Small intestine (tissue), 7 donors: ENCODE data around the gene TTC21B. TPM values are rescaled to one million over a fixed set of nuclear protein-coding genes. Genes with fewer than 3 reads are reported as not detected.

Source experiments
- DNase-seq, 2 donors: peaks; one replicate each; pipeline versions ENCODE4 v3.0.0 to v3.0.0-alpha.2; 2013
- FAIRE-seq: peaks from 2 replicates; lab custom pipeline; 2012; peaks lifted over from hg19 to GRCh38; lab: Jason Lieb, UNC
- H3K27ac ChIP-seq, 3 donors: one replicate each; pipeline ENCODE4 v1.5.1; 2013; ENCODE audit warnings: low read length in 2 of 3, mild to moderate bottlenecking in 2 of 3, control low read depth in 1 of 3, inconsistent platforms in 1 of 3, low read depth in 1 of 3, moderate library complexity in 1 of 3
- H3K27me3 ChIP-seq, 3 donors: one replicate each; pipeline ENCODE4 v1.6.1; 2013; ENCODE audit warnings: low read length in 3 of 3, inconsistent platforms in 1 of 3; ENCODE audit not compliant: control insufficient read depth in 3 of 3, insufficient read depth in 3 of 3
- H3K36me3 ChIP-seq, 3 donors: one replicate each; pipeline ENCODE4 v1.6.1; 2013; ENCODE audit warnings: low read length in 3 of 3, inconsistent platforms in 1 of 3, low read depth in 1 of 3, mild to moderate bottlenecking in 1 of 3, moderate library complexity in 1 of 3; ENCODE audit not compliant: control insufficient read depth in 3 of 3, insufficient read depth in 2 of 3
- H3K4me1 ChIP-seq, 3 donors: one replicate each; pipeline ENCODE4 v1.6.1; 2013; ENCODE audit warnings: low read length in 2 of 3, inconsistent platforms in 1 of 3, low read depth in 1 of 3, mild to moderate bottlenecking in 1 of 3, moderate library complexity in 1 of 3; ENCODE audit not compliant: control insufficient read depth in 3 of 3, insufficient read depth in 2 of 3
- H3K4me3 ChIP-seq, 3 donors: one replicate each; pipeline ENCODE4 v1.5.1; 2013; ENCODE audit warnings: low read length in 3 of 3, control low read depth in 1 of 3, inconsistent platforms in 1 of 3, low read depth in 1 of 3, mild to moderate bottlenecking in 1 of 3, moderate library complexity in 1 of 3
- H3K9me3 ChIP-seq, 2 donors: one replicate each; pipeline ENCODE4 v1.6.1; 2013; ENCODE audit warnings: low read depth in 1 of 2, low read length in 1 of 2; ENCODE audit not compliant: control insufficient read depth in 2 of 2, insufficient read depth in 1 of 2
- WGBS, 3 donors: extraction: QIAGEN DNeasy Blood & Tissue Kit; methylation state at CpG; one replicate each; pipeline ENCODE4 v1.1.7; 2013; 5-methylcytosine and 5-hydroxymethylcytosine counted together
- polyA plus RNA-seq, 4 donors: library from polyadenylated mRNA; stranded (reverse) in 3 of 4; unstranded in 1 of 4; fragments of 200-250 nt in 3 of 4; fragments of 120-200 nt in 1 of 4; gene quantifications; one replicate each; pipeline versions ENCODE4 v1.2.1 to v1.2.3, GENCODE V29; 2013
- donor health status: healthy with polysubstance abuse.
- donor health status: control.
- donor health status: control.
- donor health status: Bipolar disorder and iron deficiency.
- donor health status: healthy.

The TTC21B gene
- polyA plus RNA-seq, 4 donors, result 3.2 to 17.7 (median 3.8) TPM

- no peak for FAIRE-seq
- WGBS, 3 donors, result 83 to 94% (median 88%) methylated on average over 7 of the region's 7 CpGs
Measured at GRCh38 chr2:165901620-165902298, 51.8 kb downstream of the TTC21B start.

GRCh38 chr2:165899311-165899710, 54.3 kb downstream of the TTC21B start:
- no peak overlapping the region for H3K4me3 ChIP-seq
- H3K4me1 ChIP-seq, result peaks cover 0 to 2% (median 0%) of the 10 kb centered on the region in 3 donors
- H3K36me3 ChIP-seq, result peaks cover 2 to 27% (median 9%) of the 10 kb centered on the region in 3 donors
- FAIRE-seq (no peak), DNase-seq (no peak)
- H3K9me3 ChIP-seq, result no peaks in the 10 kb centered on the region
- no peaks in the 10 kb centered on the region for H3K27me3 ChIP-seq
- 90 to 96% (median 91%) methylated on average over 2 of the region's 2 CpGs for WGBS, 3 donors
- no peak overlapping the region for H3K27ac ChIP-seq

More at GRCh38 chr2:165901620-165902298, 51.8 kb downstream of the TTC21B start:
- H3K36me3 ChIP-seq, result peaks cover 2 to 23% (median 9%) of the 10 kb centered on the region in 3 donors
- no peaks in the 10 kb centered on the region for H3K9me3 ChIP-seq
- no peak overlapping the region for H3K27ac ChIP-seq
- no peaks in the 10 kb centered on the region for H3K27me3 ChIP-seq
- no peak for DNase-seq
- peaks cover 0 to 2% (median 0%) of the 10 kb centered on the region in 3 donors for H3K4me1 ChIP-seq
- H3K4me3 ChIP-seq, result no peak overlapping the region

- Histone ChIP-seq H3K27me3 (no peaks in the 10 kb centered on the region), H3K9me3 (no peaks in the 10 kb centered on the region), H3K27ac (no peak overlapping the region), H3K36me3 (peaks cover 2 to 27% (median 7%) of the 10 kb centered on the region in 3 donors), H3K4me1 (peaks cover 0 to 2% (median 0%) of the 10 kb centered on the region in 3 donors), H3K4me3 (no peak overlapping the region)
- 92 to 95% (median 92%) methylated on average over 4 of the region's 4 CpGs for WGBS, 3 donors
- DNase-seq (no peak), FAIRE-seq (no peak)
Measured at GRCh38 chr2:165898381-165898780, 55.2 kb downstream of the TTC21B start.

- H3K36me3 ChIP-seq, result peaks cover 2 to 27% (median 6%) of the 10 kb centered on the region in 3 donors
- no peak for FAIRE-seq
- DNase-seq, result no peak
Measured at GRCh38 chr2:165897726-165898125, 55.9 kb downstream of the TTC21B start.

DNA sequence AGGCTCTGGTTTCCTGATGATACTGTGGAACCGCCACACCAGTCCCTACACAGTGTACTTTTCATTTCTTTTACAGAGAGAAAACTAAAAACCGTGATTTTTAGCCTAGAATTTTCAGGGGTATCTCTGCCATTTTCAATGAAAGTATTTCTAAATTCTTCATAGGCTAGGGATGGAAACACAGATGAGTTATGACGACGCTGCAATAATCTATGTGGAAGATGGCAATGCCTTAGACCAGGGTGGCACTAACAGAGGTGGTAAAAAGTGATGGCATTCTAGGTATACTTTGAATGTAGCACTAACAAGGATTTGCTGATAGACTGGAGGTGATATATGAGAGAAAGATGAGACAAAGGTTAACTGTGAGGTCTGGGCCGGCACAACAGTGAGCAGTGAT, 56.5 kb downstream of the TTC21B start:
- Histone ChIP-seq H3K36me3 (peaks cover 2 to 27% (median 6%) of the 10 kb centered on the region in 3 donors), H3K4me3 (no peak overlapping the region), H3K9me3 (no peaks in the 10 kb centered on the region), H3K4me1 (no peaks in the 10 kb centered on the region), H3K27ac (no peak overlapping the region), H3K27me3 (no peaks in the 10 kb centered on the region)
- DNase-seq (no peak), FAIRE-seq (no peak)
- WGBS, 3 donors, result 90 to 95% (median 93%) methylated on average over 5 of the region's 5 CpGs

More at GRCh38 chr2:165897726-165898125, 55.9 kb downstream of the TTC21B start:
- H3K27me3 ChIP-seq, result no peaks in the 10 kb centered on the region
- 77 to 90% (median 88%) methylated on average over 5 of the region's 5 CpGs for WGBS, 3 donors
- H3K9me3 ChIP-seq, result no peaks in the 10 kb centered on the region
- no peak overlapping the region for H3K27ac ChIP-seq
- H3K4me3 ChIP-seq, result no peak overlapping the region
- peaks cover 0 to under 1% (median 0%) of the 10 kb centered on the region in 3 donors for H3K4me1 ChIP-seq

DNA sequence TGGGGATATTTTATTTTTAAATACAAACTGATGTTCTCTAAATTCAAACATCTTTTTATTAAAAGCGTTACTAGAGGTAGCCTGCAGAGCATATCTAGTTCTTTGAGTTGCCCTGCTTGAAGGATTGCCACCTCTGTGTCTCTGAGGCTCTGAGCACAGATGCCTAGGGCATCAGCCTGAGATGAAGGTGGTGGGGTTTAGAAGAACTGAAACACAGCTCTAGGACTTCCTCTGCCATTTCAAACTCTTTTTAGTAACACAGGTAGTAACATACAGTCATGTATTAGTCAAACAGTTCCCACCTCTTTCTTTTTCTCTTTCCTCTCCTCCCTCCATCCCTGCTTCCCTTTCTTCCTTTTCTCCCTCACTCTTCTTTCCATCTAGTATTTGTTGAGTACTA, 57.6 kb downstream of the TTC21B start:
- Histone ChIP-seq H3K27ac (no peak overlapping the region), H3K36me3 (peaks cover 2 to 22% (median 6%) of the 10 kb centered on the region in 3 donors), H3K4me3 (no peak overlapping the region), H3K27me3 (no peaks in the 10 kb centered on the region), H3K4me1 (no peaks in the 10 kb centered on the region), H3K9me3 (no peaks in the 10 kb centered on the region)
- WGBS, 3 donors, result 91 to 100% (median 94%) methylated on average over 1 of the region's 1 CpG
- DNase-seq, result no peak
- FAIRE-seq, result no peak

DNA sequence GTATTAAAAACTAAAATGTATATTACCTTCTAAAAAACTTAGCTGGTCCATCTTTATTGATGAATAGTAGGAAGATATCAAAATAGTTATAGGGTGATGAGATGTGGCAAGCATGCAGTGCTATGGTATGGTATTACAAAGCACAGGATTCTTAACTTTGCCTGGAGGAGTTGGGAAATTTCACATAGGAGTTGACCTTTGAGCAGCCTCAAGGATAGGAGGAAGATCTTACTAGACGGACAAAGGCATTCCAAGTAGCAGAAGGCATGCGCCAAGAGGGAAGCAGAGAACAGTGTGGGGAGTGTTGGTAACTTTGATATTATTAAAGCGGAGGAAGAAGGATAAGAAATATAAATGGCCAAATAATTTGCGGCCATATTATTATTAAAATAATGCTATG, 60.0 kb downstream of the TTC21B start:
- Histone ChIP-seq H3K9me3 (no peaks in the 10 kb centered on the region), H3K27me3 (no peaks in the 10 kb centered on the region), H3K4me3 (no peak overlapping the region), H3K27ac (no peak overlapping the region), H3K4me1 (no peaks in the 10 kb centered on the region), H3K36me3 (peaks cover 2 to 16% (median 6%) of the 10 kb centered on the region in 3 donors)
- 85 to 92% (median 89%) methylated on average over 4 of the region's 4 CpGs for WGBS, 3 donors
- FAIRE-seq, result no peak
- peak; percentile 13 to 43 for DNase-seq

DNA sequence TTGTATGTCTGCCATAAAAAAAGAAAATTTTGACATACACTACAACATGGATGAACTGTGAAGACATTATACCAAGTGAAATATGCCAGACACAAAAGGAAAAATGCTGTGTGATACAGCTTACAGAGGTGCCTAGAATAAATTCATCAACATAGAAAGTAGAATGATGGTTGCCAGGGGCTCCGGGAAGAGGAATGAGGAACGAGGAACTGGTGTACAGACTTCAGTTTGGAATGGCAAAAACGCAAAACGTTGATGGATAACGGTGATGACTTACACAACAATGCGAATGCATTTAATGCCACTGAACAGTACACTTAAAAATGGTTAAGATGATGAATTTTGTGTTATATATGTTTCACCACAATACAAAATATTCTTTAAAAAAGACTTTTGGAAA, 61.0 kb downstream of the TTC21B start:
- H3K4me1 ChIP-seq, result no peaks in the 10 kb centered on the region
- WGBS, 3 donors, result 89 to 97% (median 96%) methylated on average over 6 of the region's 6 CpGs
- H3K4me3 ChIP-seq, result no peak overlapping the region
- FAIRE-seq, result no peak
- no peaks in the 10 kb centered on the region for H3K9me3 ChIP-seq
- H3K36me3 ChIP-seq, result peaks cover 0 to 13% (median 0%) of the 10 kb centered on the region in 3 donors
- no peak overlapping the region for H3K27ac ChIP-seq
- no peaks in the 10 kb centered on the region for H3K27me3 ChIP-seq
- no peak for DNase-seq
